ENCODE data around the gene ITPKB. TPM values are rescaled to one million over a fixed set of nuclear protein-coding genes. Genes with fewer than 3 reads are reported as not detected.

ITPKB gene
- polyA plus RNA-seq, 1 experiment, result 2.8 TPM

DNA sequence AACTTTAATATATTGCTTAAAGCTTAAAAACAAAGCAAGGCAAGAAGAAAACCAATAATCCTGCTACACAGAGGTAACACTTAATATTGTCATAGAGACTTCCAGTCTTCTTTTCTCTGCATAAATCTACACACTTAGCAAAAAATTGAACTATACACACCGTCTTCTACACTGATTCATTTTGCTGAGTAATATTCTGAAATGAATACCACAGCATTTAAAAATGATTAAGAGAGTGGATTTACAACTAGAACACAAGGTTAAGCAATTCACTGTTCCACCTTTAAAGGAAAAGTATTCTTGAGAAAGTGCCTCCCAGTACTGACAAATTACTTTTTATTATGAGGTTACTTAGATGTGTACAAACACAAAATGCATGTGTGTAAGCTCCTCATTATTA is 22.2 kb upstream of the ITPKB start:
- Histone ChIP-seq H3K4me3 (ENCODE audit: low read depth, low read length) (no peak overlapping the region), H3K27me3 (ENCODE audit: control insufficient read depth, insufficient read depth, low read length) (peaks cover 3% of the 10 kb centered on the region), H3K27ac (ENCODE audit: low read depth, low read length) (no peak overlapping the region), H3K9me3 (ENCODE audit: control insufficient read depth, insufficient read depth, low read length) (no peaks in the 10 kb centered on the region)
- TF ChIP-seq, protein P1, sequence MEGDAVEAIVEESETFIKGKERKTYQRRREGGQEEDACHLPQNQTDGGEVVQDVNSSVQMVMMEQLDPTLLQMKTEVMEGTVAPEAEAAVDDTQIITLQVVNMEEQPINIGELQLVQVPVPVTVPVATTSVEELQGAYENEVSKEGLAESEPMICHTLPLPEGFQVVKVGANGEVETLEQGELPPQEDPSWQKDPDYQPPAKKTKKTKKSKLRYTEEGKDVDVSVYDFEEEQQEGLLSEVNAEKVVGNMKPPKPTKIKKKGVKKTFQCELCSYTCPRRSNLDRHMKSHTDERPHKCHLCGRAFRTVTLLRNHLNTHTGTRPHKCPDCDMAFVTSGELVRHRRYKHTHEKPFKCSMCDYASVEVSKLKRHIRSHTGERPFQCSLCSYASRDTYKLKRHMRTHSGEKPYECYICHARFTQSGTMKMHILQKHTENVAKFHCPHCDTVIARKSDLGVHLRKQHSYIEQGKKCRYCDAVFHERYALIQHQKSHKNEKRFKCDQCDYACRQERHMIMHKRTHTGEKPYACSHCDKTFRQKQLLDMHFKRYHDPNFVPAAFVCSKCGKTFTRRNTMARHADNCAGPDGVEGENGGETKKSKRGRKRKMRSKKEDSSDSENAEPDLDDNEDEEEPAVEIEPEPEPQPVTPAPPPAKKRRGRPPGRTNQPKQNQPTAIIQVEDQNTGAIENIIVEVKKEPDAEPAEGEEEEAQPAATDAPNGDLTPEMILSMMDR (IDR thresholded peaks at IDR 0.05; ENCODE audit: low read depth, low read length), result no peak
- POLR2A ChIA-PET, result no interaction called here
- no peak for DNase-seq (ENCODE audit: low read depth, low spot score)
- CTCF ChIA-PET, result interaction anchor here (1.1 kb wide), 1 partner anchor 135 kb away, joined by 4 read pairs; no protein-coding TSS in a partner anchor

DNA sequence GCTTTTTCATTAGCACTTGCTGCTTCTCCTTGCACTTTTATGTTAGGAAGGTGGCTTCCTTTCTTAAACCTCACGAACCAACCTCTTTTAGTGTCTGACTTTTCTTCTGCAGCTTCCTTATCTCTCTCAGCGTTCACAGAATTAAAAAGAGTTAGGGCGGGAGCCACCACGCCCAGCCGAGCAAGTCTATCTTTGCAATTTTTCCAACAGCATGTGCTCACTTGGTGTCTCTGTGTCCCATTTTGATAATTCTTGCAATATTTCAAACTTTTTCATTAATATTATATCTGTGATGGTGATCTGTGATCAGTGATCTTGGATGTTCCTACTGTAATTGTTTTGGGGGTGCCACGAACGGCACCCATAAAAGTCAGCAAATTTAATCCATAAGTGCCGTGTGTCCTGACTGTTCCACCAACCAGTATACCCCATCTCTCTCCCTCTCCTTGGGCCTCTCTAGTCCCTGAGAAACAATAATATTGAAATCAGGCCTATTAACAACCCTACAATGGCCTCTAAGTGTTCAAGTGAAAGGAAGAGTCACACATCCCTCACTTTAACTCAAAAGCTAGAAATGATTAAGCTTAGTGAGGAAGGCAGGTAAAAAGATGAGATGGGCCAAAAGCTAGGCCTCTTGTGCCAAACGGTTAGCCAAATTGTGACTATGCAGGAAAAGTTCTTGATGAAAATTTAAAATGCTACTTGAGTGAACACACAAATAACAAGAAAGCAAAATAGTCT is 15.9 kb upstream of the ITPKB start:
- Histone ChIP-seq H3K9me3 (ENCODE audit: control insufficient read depth, insufficient read depth, low read length) (0 out of 2 replicates have a peak, but pooled peaks cover 2% of the 10 kb centered on the region), H3K4me3 (ENCODE audit: low read depth, low read length) (no peak overlapping the region), H3K27me3 (ENCODE audit: control insufficient read depth, insufficient read depth, low read length) (peaks cover 9% of the 10 kb centered on the region), H3K27ac (ENCODE audit: low read depth, low read length) (no peak overlapping the region)
- CTCF ChIA-PET, result interaction anchor here (0.6 kb wide), 1 partner anchor 10 kb away, joined by 3 read pairs; no protein-coding TSS in a partner anchor
- DNase-seq (ENCODE audit: low read depth, low spot score), result no peak
- TF ChIP-seq, protein P1 (IDR thresholded peaks at IDR 0.05; ENCODE audit: low read depth, low read length), result no peak
- POLR2A ChIA-PET, result no interaction called here

DNA sequence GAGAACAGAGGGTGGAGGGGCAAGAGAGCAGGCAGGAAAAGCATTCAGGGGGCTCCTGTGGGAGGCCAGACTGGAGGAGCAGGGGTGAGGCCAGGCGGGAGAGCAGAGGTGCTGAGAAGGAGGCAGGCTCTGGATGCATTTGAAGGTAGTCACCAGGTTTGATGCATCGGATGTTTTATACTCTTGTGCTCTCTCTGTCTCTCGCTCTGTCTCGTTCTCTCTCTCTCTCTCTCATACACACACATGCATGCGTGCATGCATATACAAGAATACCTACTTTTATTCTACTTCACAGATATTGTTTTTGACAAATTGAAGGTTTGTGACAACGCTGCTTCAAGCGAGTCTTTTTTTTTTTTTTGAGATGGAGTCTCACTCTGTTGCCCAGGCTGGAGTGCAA is 15.0 kb upstream of the ITPKB start:
- TF ChIP-seq, protein P1 (IDR thresholded peaks at IDR 0.05; ENCODE audit: low read depth, low read length), result no peak
- DNase-seq (ENCODE audit: low read depth, low spot score), result no peak
- peaks cover 9% of the 10 kb centered on the region for H3K27me3 ChIP-seq (ENCODE audit: control insufficient read depth, insufficient read depth, low read length)

DNA sequence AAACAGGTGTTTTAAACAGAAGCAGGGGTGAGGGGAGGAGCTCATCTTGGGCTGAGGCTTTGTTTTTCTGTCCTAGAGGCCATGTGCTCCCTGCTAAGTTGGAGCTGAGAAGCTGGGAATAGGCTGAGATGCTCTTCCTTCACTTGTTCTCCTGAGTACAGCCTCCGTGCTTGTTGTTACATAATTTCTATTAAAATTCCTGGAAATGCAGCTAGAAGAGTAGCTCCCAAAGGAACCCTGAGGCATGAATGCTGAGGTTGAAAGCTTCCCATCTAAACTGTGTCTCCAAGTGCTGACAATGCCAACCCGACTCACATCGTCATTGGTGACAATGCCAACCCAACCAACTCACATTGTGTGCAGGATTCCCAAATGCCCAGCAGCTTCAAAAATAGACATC is 12.6 kb upstream of the ITPKB start:
- no peak for DNase-seq (ENCODE audit: low read depth, low spot score)
- ChIA-PET POLR2A (no interaction called here), CTCF (interaction anchor here (1.2 kb wide), 1 partner anchor 125 kb away, joined by 4 read pairs; no protein-coding TSS in a partner anchor)
- Histone ChIP-seq H3K9me3 (ENCODE audit: control insufficient read depth, insufficient read depth, low read length) (0 out of 2 replicates have a peak, but pooled peaks cover 2% of the 10 kb centered on the region), H3K27me3 (ENCODE audit: control insufficient read depth, insufficient read depth, low read length) (peaks cover 17% of the 10 kb centered on the region), H3K27ac (ENCODE audit: low read depth, low read length) (no peak overlapping the region), H3K4me3 (ENCODE audit: low read depth, low read length) (no peak overlapping the region)
- TF ChIP-seq, protein P1 (IDR thresholded peaks at IDR 0.05; ENCODE audit: low read depth, low read length), result no peak

More for the DNA sequence above, 15.0 kb upstream of the ITPKB start:
- POLR2A ChIA-PET, result no interaction called here
- H3K27ac ChIP-seq (ENCODE audit: low read depth, low read length), result peak overlapping the region; percentile 11
- no peak overlapping the region for H3K4me3 ChIP-seq (ENCODE audit: low read depth, low read length)
- CTCF ChIA-PET, result no interaction called here
- 0 out of 2 replicates have a peak, but pooled peaks cover 2% of the 10 kb centered on the region for H3K9me3 ChIP-seq (ENCODE audit: control insufficient read depth, insufficient read depth, low read length)

DNA sequence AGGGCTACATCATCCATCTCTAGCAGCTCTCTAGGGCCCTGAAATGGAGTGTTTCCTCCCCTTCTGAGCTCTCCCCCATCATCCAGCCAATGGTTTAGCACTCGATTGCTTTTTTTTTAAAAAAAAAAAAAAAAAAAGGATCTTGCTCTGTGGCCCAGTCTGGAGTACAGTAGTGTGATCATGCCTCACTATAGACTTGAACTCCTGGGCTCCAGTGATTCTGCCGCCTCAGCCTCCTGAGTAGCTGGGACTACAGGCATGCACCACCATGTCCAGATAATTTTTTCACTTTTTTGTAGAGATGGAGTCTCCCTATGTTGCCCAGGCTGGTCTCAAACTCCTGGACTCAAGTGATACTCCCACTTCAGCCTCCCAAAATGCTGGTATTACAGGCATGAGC is 12.1 kb upstream of the ITPKB start:
- H3K27ac ChIP-seq (ENCODE audit: low read depth, low read length), result no peak overlapping the region
- H3K9me3 ChIP-seq (ENCODE audit: control insufficient read depth, insufficient read depth, low read length), result 0 out of 2 replicates have a peak, but pooled peaks cover 2% of the 10 kb centered on the region
- POLR2A ChIA-PET, result no interaction called here
- no peak for DNase-seq (ENCODE audit: low read depth, low spot score)
- CTCF ChIA-PET, result interaction anchor here (1.2 kb wide), 1 partner anchor 125 kb away, joined by 4 read pairs; no protein-coding TSS in a partner anchor
- no peak overlapping the region for H3K4me3 ChIP-seq (ENCODE audit: low read depth, low read length)
- H3K27me3 ChIP-seq (ENCODE audit: control insufficient read depth, insufficient read depth, low read length), result peaks cover 17% of the 10 kb centered on the region
- TF ChIP-seq, protein P1 (IDR thresholded peaks at IDR 0.05; ENCODE audit: low read depth, low read length), result no peak
